HEK293 (cell line): ENCODE measurements around the gene TRAPPC4.

Experiments used
- HOXC10 ChIP-seq: sonication (generic); formaldehyde crosslinking; IDR thresholded peaks from 2 replicates; pipeline ENCODE4 v1.8.1; 2023; ENCODE audit warnings: mild to moderate bottlenecking, missing genetic modification reagents
- MYNN ChIP-seq: fragments of 450-650 bp; formaldehyde crosslinking; IDR thresholded peaks from 2 replicates; pipeline ENCODE4 v1.5.1; 2016; ENCODE audit warnings: missing biosample characterization, missing genetic modification characterization, borderline replicate concordance
- SCRT2 ChIP-seq: fragments of 450-650 bp; formaldehyde crosslinking; IDR thresholded peaks from 2 replicates; pipeline ENCODE4 v1.5.1; 2016; ENCODE audit warnings: missing biosample characterization, missing genetic modification characterization
- SP3 ChIP-seq: fragments of 450-650 bp; formaldehyde crosslinking; IDR thresholded peaks from 2 replicates; pipeline ENCODE4 v1.5.1; 2016; ENCODE audit warnings: missing biosample characterization, missing genetic modification characterization
- TRIM28 ChIP-seq: IDR thresholded peaks from 2 replicates; pipeline ENCODE4 v1.6.1; 2011; ENCODE audit warnings: low read length, control low read depth, borderline replicate concordance
- YY2 ChIP-seq: fragments of 450-650 bp; formaldehyde crosslinking; IDR thresholded peaks from 2 replicates; pipeline ENCODE4 v1.5.1; 2016; ENCODE audit warnings: missing biosample characterization, missing genetic modification characterization
- ZBTB17 ChIP-seq: fragments of 450-650 bp; formaldehyde crosslinking; IDR thresholded peaks from 2 replicates; pipeline ENCODE4 v1.5.1; 2016; ENCODE audit warnings: missing biosample characterization, missing genetic modification characterization
- ZBTB20 ChIP-seq: fragments of 450-650 bp; formaldehyde crosslinking; IDR thresholded peaks from 2 replicates; pipeline ENCODE4 v1.5.1; 2016; ENCODE audit warnings: missing biosample characterization, missing genetic modification characterization
- ZBTB48 ChIP-seq: fragments of 450-650 bp; formaldehyde crosslinking; IDR thresholded peaks from 2 replicates; pipeline ENCODE4 v1.5.1; 2016; ENCODE audit warnings: missing biosample characterization, missing genetic modification characterization
- ZNF121 ChIP-seq: fragments of 450-650 bp; formaldehyde crosslinking; IDR thresholded peaks from 2 replicates; pipeline ENCODE4 v1.5.1; 2016; ENCODE audit warnings: missing biosample characterization, missing genetic modification characterization
- ZNF324 ChIP-seq: fragments of 450-650 bp; formaldehyde crosslinking; IDR thresholded peaks from 2 replicates; pipeline ENCODE4 v1.5.1; 2016; ENCODE audit warnings: missing biosample characterization, missing genetic modification characterization
- ZNF404 ChIP-seq: fragments of 450-650 bp; formaldehyde crosslinking; IDR thresholded peaks from 2 replicates; pipeline ENCODE4 v1.5.1; 2017; ENCODE audit warnings: missing biosample characterization, missing genetic modification characterization
- ZNF518A ChIP-seq: fragments of 450-650 bp; formaldehyde crosslinking; conservative IDR thresholded peaks from 2 replicates; pipeline ENCODE4 v1.5.1; 2016; ENCODE audit warnings: low read depth, missing biosample characterization, missing genetic modification characterization
- ZNF610 ChIP-seq: fragments of 450-650 bp; formaldehyde crosslinking; IDR thresholded peaks from 2 replicates; pipeline ENCODE4 v1.5.1; 2016; ENCODE audit warnings: missing biosample characterization, missing genetic modification characterization, borderline replicate concordance
- ZNF660 ChIP-seq: fragments of 450-650 bp; IDR thresholded peaks from 2 replicates; pipeline ENCODE4 v1.5.1; 2018; ENCODE audit warnings: missing biosample characterization, mild to moderate bottlenecking, missing genetic modification characterization
- ZNF843 ChIP-seq: fragments of 450-650 bp; formaldehyde crosslinking; IDR thresholded peaks from 2 replicates; pipeline ENCODE4 v1.5.1; 2016; ENCODE audit warnings: missing biosample characterization, missing genetic modification characterization
- ZSCAN30 ChIP-seq: fragments of 450-650 bp; IDR thresholded peaks from 2 replicates; pipeline ENCODE4 v1.5.1; 2018; ENCODE audit warnings: missing biosample characterization, mild to moderate bottlenecking, missing genetic modification characterization, moderate library complexity
- TF ChIP-seq, protein P1 (sequence below): fragments of 450-650 bp; formaldehyde crosslinking; conservative IDR thresholded peaks from 2 replicates; pipeline ENCODE4 v1.5.1; 2016; ENCODE audit warnings: low read depth, missing biosample characterization, missing genetic modification characterization
- TF ChIP-seq, protein P2 (sequence below): fragments of 450-650 bp; formaldehyde crosslinking; IDR thresholded peaks from 2 replicates; pipeline ENCODE4 v1.5.1; 2016; ENCODE audit warnings: missing biosample characterization, missing genetic modification characterization, borderline replicate concordance
- TF ChIP-seq, protein P3 (sequence below): fragments of 450-650 bp; formaldehyde crosslinking; IDR thresholded peaks from 2 replicates; pipeline ENCODE4 v1.5.1; 2016; ENCODE audit warnings: missing biosample characterization, missing genetic modification characterization, low read depth

Gene TRAPPC4

GRCh38 chr11:119067371-119068222, 49.0 kb downstream of the TRAPPC4 start, which contains the start of gene VPS11 (continued):
- TF ChIP-seq ZNF843 (tag by site-specific recombination) (no peak), ZNF121 (tag by site-specific recombination) (no peak), ZBTB48 (tag by site-specific recombination) (no peak), MYNN (tag by site-specific recombination) (no peak), YY2 (tag by site-specific recombination) (peak; percentile 90), ZNF660 (tag by site-specific recombination) (0 out of 2 replicates have a peak, but pooled peaks have one; percentile 11), ZNF518A (peak; percentile 36; the same call in 1 of the 2 replicates), ZNF324 (peak; percentile 44; the same call in 1 of the 2 replicates), TRIM28 (0 out of 2 replicates have a peak, but pooled peaks have one; percentile 42), ZBTB20 (tag by site-specific recombination) (peak; percentile 57; the same call in 1 of the 2 replicates), ZSCAN30 (tag by site-specific recombination) (no peak), ZBTB17 (tag by site-specific recombination) (peak; percentile 83), ZNF610 (tag by site-specific recombination) (no peak), HOXC10 (no peak), SP3 (tag by site-specific recombination) (peak; percentile 74), ZNF404 (tag by site-specific recombination) (no peak), SCRT2 (tag by site-specific recombination) (no peak)
- TF ChIP-seq, protein P1, sequence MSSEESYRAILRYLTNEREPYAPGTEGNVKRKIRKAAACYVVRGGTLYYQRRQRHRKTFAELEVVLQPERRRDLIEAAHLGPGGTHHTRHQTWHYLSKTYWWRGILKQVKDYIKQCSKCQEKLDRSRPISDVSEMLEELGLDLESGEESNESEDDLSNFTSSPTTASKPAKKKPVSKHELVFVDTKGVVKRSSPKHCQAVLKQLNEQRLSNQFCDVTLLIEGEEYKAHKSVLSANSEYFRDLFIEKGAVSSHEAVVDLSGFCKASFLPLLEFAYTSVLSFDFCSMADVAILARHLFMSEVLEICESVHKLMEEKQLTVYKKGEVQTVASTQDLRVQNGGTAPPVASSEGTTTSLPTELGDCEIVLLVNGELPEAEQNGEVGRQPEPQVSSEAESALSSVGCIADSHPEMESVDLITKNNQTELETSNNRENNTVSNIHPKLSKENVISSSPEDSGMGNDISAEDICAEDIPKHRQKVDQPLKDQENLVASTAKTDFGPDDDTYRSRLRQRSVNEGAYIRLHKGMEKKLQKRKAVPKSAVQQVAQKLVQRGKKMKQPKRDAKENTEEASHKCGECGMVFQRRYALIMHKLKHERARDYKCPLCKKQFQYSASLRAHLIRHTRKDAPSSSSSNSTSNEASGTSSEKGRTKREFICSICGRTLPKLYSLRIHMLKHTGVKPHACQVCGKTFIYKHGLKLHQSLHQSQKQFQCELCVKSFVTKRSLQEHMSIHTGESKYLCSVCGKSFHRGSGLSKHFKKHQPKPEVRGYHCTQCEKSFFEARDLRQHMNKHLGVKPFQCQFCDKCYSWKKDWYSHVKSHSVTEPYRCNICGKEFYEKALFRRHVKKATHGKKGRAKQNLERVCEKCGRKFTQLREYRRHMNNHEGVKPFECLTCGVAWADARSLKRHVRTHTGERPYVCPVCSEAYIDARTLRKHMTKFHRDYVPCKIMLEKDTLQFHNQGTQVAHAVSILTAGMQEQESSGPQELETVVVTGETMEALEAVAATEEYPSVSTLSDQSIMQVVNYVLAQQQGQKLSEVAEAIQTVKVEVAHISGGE = peak; percentile 54
- TF ChIP-seq, protein P2, sequence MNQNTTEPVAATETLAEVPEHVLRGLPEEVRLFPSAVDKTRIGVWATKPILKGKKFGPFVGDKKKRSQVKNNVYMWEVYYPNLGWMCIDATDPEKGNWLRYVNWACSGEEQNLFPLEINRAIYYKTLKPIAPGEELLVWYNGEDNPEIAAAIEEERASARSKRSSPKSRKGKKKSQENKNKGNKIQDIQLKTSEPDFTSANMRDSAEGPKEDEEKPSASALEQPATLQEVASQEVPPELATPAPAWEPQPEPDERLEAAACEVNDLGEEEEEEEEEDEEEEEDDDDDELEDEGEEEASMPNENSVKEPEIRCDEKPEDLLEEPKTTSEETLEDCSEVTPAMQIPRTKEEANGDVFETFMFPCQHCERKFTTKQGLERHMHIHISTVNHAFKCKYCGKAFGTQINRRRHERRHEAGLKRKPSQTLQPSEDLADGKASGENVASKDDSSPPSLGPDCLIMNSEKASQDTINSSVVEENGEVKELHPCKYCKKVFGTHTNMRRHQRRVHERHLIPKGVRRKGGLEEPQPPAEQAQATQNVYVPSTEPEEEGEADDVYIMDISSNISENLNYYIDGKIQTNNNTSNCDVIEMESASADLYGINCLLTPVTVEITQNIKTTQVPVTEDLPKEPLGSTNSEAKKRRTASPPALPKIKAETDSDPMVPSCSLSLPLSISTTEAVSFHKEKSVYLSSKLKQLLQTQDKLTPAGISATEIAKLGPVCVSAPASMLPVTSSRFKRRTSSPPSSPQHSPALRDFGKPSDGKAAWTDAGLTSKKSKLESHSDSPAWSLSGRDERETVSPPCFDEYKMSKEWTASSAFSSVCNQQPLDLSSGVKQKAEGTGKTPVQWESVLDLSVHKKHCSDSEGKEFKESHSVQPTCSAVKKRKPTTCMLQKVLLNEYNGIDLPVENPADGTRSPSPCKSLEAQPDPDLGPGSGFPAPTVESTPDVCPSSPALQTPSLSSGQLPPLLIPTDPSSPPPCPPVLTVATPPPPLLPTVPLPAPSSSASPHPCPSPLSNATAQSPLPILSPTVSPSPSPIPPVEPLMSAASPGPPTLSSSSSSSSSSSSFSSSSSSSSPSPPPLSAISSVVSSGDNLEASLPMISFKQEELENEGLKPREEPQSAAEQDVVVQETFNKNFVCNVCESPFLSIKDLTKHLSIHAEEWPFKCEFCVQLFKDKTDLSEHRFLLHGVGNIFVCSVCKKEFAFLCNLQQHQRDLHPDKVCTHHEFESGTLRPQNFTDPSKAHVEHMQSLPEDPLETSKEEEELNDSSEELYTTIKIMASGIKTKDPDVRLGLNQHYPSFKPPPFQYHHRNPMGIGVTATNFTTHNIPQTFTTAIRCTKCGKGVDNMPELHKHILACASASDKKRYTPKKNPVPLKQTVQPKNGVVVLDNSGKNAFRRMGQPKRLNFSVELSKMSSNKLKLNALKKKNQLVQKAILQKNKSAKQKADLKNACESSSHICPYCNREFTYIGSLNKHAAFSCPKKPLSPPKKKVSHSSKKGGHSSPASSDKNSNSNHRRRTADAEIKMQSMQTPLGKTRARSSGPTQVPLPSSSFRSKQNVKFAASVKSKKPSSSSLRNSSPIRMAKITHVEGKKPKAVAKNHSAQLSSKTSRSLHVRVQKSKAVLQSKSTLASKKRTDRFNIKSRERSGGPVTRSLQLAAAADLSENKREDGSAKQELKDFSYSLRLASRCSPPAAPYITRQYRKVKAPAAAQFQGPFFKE (tag by site-specific recombination) = no peak
- TF ChIP-seq, protein P3, sequence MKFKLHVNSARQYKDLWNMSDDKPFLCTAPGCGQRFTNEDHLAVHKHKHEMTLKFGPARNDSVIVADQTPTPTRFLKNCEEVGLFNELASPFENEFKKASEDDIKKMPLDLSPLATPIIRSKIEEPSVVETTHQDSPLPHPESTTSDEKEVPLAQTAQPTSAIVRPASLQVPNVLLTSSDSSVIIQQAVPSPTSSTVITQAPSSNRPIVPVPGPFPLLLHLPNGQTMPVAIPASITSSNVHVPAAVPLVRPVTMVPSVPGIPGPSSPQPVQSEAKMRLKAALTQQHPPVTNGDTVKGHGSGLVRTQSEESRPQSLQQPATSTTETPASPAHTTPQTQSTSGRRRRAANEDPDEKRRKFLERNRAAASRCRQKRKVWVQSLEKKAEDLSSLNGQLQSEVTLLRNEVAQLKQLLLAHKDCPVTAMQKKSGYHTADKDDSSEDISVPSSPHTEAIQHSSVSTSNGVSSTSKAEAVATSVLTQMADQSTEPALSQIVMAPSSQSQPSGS = no peak
